Fibroblast of skin of scalp (primary cell): ENCODE measurements around the gene RPS27. TPM values are rescaled to one million over a fixed set of nuclear protein-coding genes. Genes with fewer than 3 reads are reported as not detected.

Experiments used
- DNase-seq: peaks from one replicate; pipeline ENCODE4 v3.0.0-alpha.2; 2013
- polyA plus RNA-seq, 2 experiments: library from polyadenylated mRNA; unstranded; fragments of 120-200 nt; gene quantifications; one replicate each; pipeline ENCODE4 v1.2.1, GENCODE V29; 2013; ENCODE audit not compliant: insufficient read length in 2 of 2

RPS27 gene
- polyA plus RNA-seq (2013, experiment 1 of 2; ENCODE audit: insufficient read length), result 2,139 TPM
- polyA plus RNA-seq (2013, experiment 2 of 2; ENCODE audit: insufficient read length), result 2,041 TPM

GRCh38 chr1:153990468-153991150, at the start of gene RPS27:
Gene RPS27, plus strand, starts transcription at chr1:153990762. Its CDS starts 35 bp downstream, at chr1:153990797.
- DNase-seq, result peak; percentile 99

GRCh38 chr1:153941826-153942725, 48.5 kb upstream of the RPS27 start:
- DNase-seq, result no peak

GRCh38 chr1:153942766-153943549, 47.6 kb upstream of the RPS27 start:
- DNase-seq, result no peak

- DNase-seq, result no peak
Observed at GRCh38 chr1:153944005-153944826, 46.3 kb upstream of the RPS27 start.

- DNase-seq, result no peak
Observed at GRCh38 chr1:153944827-153945117, 45.8 kb upstream of the RPS27 start.

- DNase-seq, result no peak
Observed at GRCh38 chr1:153945131-153945794, 45.3 kb upstream of the RPS27 start.

- DNase-seq, result peak; percentile 49
Observed at GRCh38 chr1:153945795-153946621, 44.6 kb upstream of the RPS27 start.

GRCh38 chr1:153946622-153947241, 43.8 kb upstream of the RPS27 start, which contains the start of gene DENND4B:
Gene DENND4B, minus strand, starts transcription at chr1:153946718. Its CDS starts 2,344 bp downstream, at chr1:153944374.
- peak; percentile 77 for DNase-seq

GRCh38 chr1:153951183-153951582, 39.4 kb upstream of the RPS27 start:
- DNase-seq, result no peak

- no peak for DNase-seq
Observed at GRCh38 chr1:153951801-153952200, 38.8 kb upstream of the RPS27 start.

GRCh38 chr1:153953859-153954365, 36.6 kb upstream of the RPS27 start:
- DNase-seq, result no peak

- DNase-seq, result no peak
Observed at GRCh38 chr1:153954826-153955225, 35.7 kb upstream of the RPS27 start.

- no peak for DNase-seq
Observed at GRCh38 chr1:153956997-153957715, 33.4 kb upstream of the RPS27 start.

- DNase-seq, result no peak
Observed at GRCh38 chr1:153957744-153958110, 32.8 kb upstream of the RPS27 start.

- peak; percentile 98 for DNase-seq
Observed at GRCh38 chr1:153958111-153958960, 32.2 kb upstream of the RPS27 start, which contains the start of gene CRTC2. Gene CRTC2, minus strand, starts transcription at chr1:153958612. Its CDS starts 115 bp downstream, at chr1:153958497.

- DNase-seq, result no peak
Observed at GRCh38 chr1:153958961-153959260, 31.7 kb upstream of the RPS27 start.

GRCh38 chr1:153959454-153959853, 31.1 kb upstream of the RPS27 start:
- no peak for DNase-seq

GRCh38 chr1:153960206-153960605, 30.4 kb upstream of the RPS27 start:
- no peak for DNase-seq
